ENCODE measurements around the gene MS4A13. TPM values are rescaled to one million over a fixed set of nuclear protein-coding genes. Genes with fewer than 3 reads are reported as not detected.

Gene MS4A13
- total RNA-seq, 1 experiment from 2014 or later: not detected

DNA sequence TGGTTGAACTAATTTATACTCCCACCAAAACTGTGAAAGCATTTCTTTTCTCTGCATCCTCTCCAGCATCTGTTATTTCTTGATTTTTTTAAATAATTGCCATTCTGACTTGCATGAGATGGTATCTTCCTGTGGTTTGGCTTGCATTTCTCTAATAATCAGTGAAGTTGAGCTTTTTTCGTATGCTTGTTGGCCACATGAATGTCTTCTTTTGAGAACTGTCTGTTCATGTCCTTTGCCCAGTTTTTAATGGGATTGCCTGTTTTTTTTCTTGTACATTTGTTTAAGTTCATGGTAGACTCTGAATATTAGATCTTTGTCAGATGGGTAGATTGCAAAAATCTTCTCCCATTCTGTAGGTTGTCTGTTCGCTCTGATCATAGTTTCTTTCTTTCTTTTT, 46.1 kb downstream of the MS4A13 start:
- DNase-seq (ENCODE audit: low read depth, low spot score): no peak
- Histone ChIP-seq H3K9me2 (ENCODE audit: insufficient read depth) (no peaks in the 10 kb centered on the region), H4K20me1 (ENCODE audit: insufficient read depth) (no peaks in the 10 kb centered on the region), H3K4me1 (ENCODE audit: control insufficient read depth in 1 of 2, insufficient read depth in 2 of 2, low read length in 2 of 2) (peaks cover 0 to 4% of the 10 kb centered on the region in 2 experiments; a peak in 1 of 4 replicates), H3K27me3 (ENCODE audit: insufficient read depth, low read length) (no peaks in the 10 kb centered on the region), H3K79me2 (ENCODE audit: insufficient read depth, low read length) (no peaks in the 10 kb centered on the region), H3K36me3 (ENCODE audit: control insufficient read depth in 1 of 2, insufficient read depth in 2 of 2, low read length in 2 of 2) (no peaks in the 10 kb centered on the region), H2AFZ (ENCODE audit: low read depth, low read length, poor library complexity, severe bottlenecking) (no peak overlapping the region), H3K9ac (ENCODE audit: low read length) (no peak overlapping the region), H3K4me3 (replicated peaks in 1 of 2; ENCODE audit: low read depth in 1 of 2, low read length in 2 of 2) (no peak overlapping the region), H3K4me2 (ENCODE audit: low read length) (no peak overlapping the region), H3K27ac (ENCODE audit: low read depth, low read length) (no peak overlapping the region), H3K9me3 (ENCODE audit: control insufficient read depth in 1 of 2, insufficient read depth in 1 of 2, low read depth in 1 of 2, low read length in 2 of 2) (no peaks in the 10 kb centered on the region)
- TF ChIP-seq YY1 (IDR thresholded peaks at IDR 0.05; ENCODE audit: extremely low read depth, insufficient replicate concordance, low read depth, low read length): no peak
- TF ChIP-seq, protein P1, sequence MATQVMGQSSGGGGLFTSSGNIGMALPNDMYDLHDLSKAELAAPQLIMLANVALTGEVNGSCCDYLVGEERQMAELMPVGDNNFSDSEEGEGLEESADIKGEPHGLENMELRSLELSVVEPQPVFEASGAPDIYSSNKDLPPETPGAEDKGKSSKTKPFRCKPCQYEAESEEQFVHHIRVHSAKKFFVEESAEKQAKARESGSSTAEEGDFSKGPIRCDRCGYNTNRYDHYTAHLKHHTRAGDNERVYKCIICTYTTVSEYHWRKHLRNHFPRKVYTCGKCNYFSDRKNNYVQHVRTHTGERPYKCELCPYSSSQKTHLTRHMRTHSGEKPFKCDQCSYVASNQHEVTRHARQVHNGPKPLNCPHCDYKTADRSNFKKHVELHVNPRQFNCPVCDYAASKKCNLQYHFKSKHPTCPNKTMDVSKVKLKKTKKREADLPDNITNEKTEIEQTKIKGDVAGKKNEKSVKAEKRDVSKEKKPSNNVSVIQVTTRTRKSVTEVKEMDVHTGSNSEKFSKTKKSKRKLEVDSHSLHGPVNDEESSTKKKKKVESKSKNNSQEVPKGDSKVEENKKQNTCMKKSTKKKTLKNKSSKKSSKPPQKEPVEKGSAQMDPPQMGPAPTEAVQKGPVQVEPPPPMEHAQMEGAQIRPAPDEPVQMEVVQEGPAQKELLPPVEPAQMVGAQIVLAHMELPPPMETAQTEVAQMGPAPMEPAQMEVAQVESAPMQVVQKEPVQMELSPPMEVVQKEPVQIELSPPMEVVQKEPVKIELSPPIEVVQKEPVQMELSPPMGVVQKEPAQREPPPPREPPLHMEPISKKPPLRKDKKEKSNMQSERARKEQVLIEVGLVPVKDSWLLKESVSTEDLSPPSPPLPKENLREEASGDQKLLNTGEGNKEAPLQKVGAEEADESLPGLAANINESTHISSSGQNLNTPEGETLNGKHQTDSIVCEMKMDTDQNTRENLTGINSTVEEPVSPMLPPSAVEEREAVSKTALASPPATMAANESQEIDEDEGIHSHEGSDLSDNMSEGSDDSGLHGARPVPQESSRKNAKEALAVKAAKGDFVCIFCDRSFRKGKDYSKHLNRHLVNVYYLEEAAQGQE (IDR thresholded peaks at IDR 0.05; ENCODE audit: low read depth): no peak
- TF ChIP-seq ELF1 (IDR thresholded peaks at IDR 0.05; ENCODE audit: borderline replicate concordance, low read depth): no peak
- TF ChIP-seq EZH2phosphoT487 (IDR thresholded peaks at IDR 0.05; ENCODE audit: borderline replicate concordance): no peak
- TF ChIP-seq, protein P2, sequence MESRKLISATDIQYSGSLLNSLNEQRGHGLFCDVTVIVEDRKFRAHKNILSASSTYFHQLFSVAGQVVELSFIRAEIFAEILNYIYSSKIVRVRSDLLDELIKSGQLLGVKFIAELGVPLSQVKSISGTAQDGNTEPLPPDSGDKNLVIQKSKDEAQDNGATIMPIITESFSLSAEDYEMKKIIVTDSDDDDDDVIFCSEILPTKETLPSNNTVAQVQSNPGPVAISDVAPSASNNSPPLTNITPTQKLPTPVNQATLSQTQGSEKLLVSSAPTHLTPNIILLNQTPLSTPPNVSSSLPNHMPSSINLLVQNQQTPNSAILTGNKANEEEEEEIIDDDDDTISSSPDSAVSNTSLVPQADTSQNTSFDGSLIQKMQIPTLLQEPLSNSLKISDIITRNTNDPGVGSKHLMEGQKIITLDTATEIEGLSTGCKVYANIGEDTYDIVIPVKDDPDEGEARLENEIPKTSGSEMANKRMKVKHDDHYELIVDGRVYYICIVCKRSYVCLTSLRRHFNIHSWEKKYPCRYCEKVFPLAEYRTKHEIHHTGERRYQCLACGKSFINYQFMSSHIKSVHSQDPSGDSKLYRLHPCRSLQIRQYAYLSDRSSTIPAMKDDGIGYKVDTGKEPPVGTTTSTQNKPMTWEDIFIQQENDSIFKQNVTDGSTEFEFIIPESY (IDR thresholded peaks at IDR 0.05; ENCODE audit: extremely low read depth, insufficient replicate concordance, low read length): no peak
- TF ChIP-seq CBX3 (IDR thresholded peaks at IDR 0.05; ENCODE audit: low read depth): no peak
- no peak for TF ChIP-seq EGR1 (IDR thresholded peaks at IDR 0.05; ENCODE audit: low read depth)
- intact Hi-C loops (cut with micrococcal nuclease): no loop called here
- ChIA-PET CTCF (no interaction called here), POLR2A (no interaction called here), RAD21 (ENCODE audit: low non-redundant PET in 1 of 2, low total read pairs in 2 of 2, uncharacterized antibody in 2 of 2, unreplicated experiment in 2 of 2) (no interaction called here)
- ATAC-seq: no peak
- BruUV-seq (replicated peaks): no TSS peak

Data from HCT116 (cell line).